ENCODE results near the gene CARNS1.

DNA sequence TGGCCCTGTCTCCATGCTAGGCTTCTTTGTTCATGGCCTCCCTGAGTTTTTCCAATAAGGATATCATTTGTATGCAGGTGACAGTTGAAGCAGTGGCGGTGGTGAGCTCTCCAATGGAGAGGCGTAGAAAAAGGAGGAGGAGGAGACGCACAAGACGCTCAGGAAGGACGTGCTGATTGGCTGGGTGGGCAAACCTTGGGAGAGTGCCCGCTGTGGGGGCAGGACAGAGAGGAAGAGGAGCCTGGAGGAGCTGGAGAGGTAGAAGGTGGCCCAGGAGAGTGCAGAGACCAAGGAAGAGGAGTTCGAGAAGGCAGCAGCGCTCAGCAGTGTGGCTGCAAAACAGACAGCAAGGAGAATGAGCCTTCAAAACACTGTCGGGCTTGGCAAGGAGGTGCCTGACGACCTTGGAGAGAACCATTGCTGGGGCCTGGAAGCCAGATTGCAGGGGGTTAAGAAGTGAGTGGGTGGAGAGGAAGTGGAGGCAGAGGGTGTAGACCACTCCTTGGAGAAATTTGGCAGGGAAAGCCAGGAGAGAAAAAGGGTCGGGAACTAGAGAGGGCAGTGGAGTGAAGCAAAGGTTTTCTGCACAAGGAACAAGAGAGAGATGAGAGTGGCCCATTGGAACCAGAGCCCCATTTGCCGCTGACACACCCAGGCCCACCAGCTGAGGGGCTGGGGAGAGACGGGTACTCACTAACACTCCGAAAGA, 49.6 kb upstream of the CARNS1 start:
- TF ChIP-seq, protein P1, sequence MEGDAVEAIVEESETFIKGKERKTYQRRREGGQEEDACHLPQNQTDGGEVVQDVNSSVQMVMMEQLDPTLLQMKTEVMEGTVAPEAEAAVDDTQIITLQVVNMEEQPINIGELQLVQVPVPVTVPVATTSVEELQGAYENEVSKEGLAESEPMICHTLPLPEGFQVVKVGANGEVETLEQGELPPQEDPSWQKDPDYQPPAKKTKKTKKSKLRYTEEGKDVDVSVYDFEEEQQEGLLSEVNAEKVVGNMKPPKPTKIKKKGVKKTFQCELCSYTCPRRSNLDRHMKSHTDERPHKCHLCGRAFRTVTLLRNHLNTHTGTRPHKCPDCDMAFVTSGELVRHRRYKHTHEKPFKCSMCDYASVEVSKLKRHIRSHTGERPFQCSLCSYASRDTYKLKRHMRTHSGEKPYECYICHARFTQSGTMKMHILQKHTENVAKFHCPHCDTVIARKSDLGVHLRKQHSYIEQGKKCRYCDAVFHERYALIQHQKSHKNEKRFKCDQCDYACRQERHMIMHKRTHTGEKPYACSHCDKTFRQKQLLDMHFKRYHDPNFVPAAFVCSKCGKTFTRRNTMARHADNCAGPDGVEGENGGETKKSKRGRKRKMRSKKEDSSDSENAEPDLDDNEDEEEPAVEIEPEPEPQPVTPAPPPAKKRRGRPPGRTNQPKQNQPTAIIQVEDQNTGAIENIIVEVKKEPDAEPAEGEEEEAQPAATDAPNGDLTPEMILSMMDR (conservative IDR thresholded peaks at IDR 0.05): no peak
- no peak for TF ChIP-seq ZFX (IDR thresholded peaks at IDR 0.05)
